ENCODE measurements around the gene CCDC88C. TPM values are rescaled to one million over a fixed set of nuclear protein-coding genes. Genes with fewer than 3 reads are reported as not detected.

The CCDC88C gene
- total RNA-seq, 1 experiment from 2014 or later, result 29.8 TPM

DNA sequence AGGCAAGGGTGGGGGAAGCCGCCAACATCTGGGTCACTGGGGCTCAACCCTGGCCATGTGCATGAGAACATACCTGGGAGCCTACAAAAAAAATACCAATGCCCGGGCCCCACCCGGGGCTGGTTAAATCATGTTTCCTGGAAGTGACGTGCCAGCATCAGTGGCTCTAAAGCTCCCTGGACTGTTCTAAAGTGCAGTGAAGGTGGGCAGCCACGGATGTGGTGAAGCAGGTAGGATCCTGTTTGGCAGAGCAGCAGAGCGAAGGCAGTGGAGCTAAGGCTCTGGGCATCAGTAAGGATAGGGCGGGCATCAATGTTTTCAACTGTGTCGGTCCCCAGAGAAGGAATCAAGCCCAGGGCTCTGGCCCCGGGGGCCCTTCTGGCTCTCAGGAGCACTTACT, 172.6 kb downstream of the CCDC88C start:
- Mint-ChIP-seq H3K9me3 (ENCODE audit: unreplicated experiment) (peaks cover 11% of the 10 kb centered on the region), H3K27me3 (ENCODE audit: insufficient read depth, unreplicated experiment) (peaks cover 5% of the 10 kb centered on the region), H3K4me1 (ENCODE audit: low read depth, unreplicated experiment) (no peaks in the 10 kb centered on the region), H3K36me3 (ENCODE audit: insufficient read depth, unreplicated experiment) (no peaks in the 10 kb centered on the region), H3K27ac (ENCODE audit: unreplicated experiment) (no peak overlapping the region), H3K4me3 (ENCODE audit: unreplicated experiment) (no peak overlapping the region)
- ChIA-PET CTCF (no interaction called here), POLR2A (no interaction called here)
- TF ChIP-seq, protein P1, sequence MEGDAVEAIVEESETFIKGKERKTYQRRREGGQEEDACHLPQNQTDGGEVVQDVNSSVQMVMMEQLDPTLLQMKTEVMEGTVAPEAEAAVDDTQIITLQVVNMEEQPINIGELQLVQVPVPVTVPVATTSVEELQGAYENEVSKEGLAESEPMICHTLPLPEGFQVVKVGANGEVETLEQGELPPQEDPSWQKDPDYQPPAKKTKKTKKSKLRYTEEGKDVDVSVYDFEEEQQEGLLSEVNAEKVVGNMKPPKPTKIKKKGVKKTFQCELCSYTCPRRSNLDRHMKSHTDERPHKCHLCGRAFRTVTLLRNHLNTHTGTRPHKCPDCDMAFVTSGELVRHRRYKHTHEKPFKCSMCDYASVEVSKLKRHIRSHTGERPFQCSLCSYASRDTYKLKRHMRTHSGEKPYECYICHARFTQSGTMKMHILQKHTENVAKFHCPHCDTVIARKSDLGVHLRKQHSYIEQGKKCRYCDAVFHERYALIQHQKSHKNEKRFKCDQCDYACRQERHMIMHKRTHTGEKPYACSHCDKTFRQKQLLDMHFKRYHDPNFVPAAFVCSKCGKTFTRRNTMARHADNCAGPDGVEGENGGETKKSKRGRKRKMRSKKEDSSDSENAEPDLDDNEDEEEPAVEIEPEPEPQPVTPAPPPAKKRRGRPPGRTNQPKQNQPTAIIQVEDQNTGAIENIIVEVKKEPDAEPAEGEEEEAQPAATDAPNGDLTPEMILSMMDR (IDR thresholded peaks at IDR 0.05; ENCODE audit: insufficient read depth in 1 of 2, low read depth in 1 of 2, low read length in 1 of 2, severe bottlenecking in 1 of 2, unreplicated experiment in 1 of 2), result no peak
- Histone ChIP-seq H3K4me3 (ENCODE audit: low read depth, low read length) (no peak overlapping the region), H3K4me1 (no peaks in the 10 kb centered on the region), H3K36me3 (ENCODE audit: control insufficient read depth, insufficient read depth, low read length) (no peaks in the 10 kb centered on the region), H3K27me3 (replicated peaks; ENCODE audit: control insufficient read depth, insufficient read depth, low read length) (no peaks in the 10 kb centered on the region), H3K9me3 (no peaks in the 10 kb centered on the region)
- no TSS peak for BruUV-seq (replicated peaks)
- no peak for DNase-seq
- intact Hi-C loops (cut with micrococcal nuclease; ENCODE audit: unreplicated experiment), result no loop called here

DNA sequence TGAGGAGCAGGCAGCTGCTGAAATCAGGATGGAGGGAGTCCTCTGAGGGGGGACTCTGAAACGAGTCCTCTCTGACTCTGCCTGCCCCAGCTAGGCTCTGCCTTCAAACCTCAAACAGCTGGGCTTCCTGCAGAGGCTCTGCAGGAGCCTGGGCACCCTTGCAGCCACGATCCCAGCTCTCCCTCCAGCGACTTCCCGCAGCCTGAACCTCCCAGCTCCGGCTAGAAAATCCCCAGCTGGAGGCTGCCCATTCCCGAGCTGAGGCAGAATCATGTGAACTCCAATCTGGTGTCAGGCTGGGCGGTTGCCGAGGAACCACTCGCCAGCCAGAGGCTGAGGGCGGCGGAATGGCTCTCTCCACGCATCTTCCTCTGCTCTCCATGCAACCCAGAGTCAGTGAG, 173.1 kb downstream of the CCDC88C start, which contains the start of gene GPR68:
Gene GPR68, minus strand, starts transcription at position 204 of the 401 bp plus-strand sequence. CDS start 9,654 bp downstream, outside the sequence.
- DNase-seq, result no peak
- H3K4me1 ChIP-seq, result no peaks in the 10 kb centered on the region
- no TSS peak for BruUV-seq (replicated peaks)
- H3K27me3 ChIP-seq (replicated peaks; ENCODE audit: control insufficient read depth, insufficient read depth, low read length), result no peaks in the 10 kb centered on the region
- no peak within 1 kb of the TSS for H3K4me3 Mint-ChIP-seq (ENCODE audit: unreplicated experiment)
- CTCF ChIA-PET, result no interaction called here
- peaks cover 5% of the 10 kb centered on the region for H3K27me3 Mint-ChIP-seq (ENCODE audit: insufficient read depth, unreplicated experiment)
- TF ChIP-seq, protein P1 (IDR thresholded peaks at IDR 0.05; ENCODE audit: insufficient read depth in 1 of 2, low read depth in 1 of 2, low read length in 1 of 2, severe bottlenecking in 1 of 2, unreplicated experiment in 1 of 2), result no peak
- POLR2A ChIA-PET, result no interaction called here
- no peaks in the 10 kb centered on the region for H3K36me3 ChIP-seq (ENCODE audit: control insufficient read depth, insufficient read depth, low read length)
- no peak within 1 kb of the TSS for H3K27ac Mint-ChIP-seq (ENCODE audit: unreplicated experiment)
- peaks cover 17% of the 10 kb centered on the region for H3K9me3 Mint-ChIP-seq (ENCODE audit: unreplicated experiment)
- no peaks in the 10 kb centered on the region for H3K4me1 Mint-ChIP-seq (ENCODE audit: low read depth, unreplicated experiment)
- H3K36me3 Mint-ChIP-seq (ENCODE audit: insufficient read depth, unreplicated experiment), result no peaks in the 10 kb centered on the region
- no peak within 1 kb of the TSS for H3K4me3 ChIP-seq (ENCODE audit: low read depth, low read length)
- intact Hi-C loops (cut with micrococcal nuclease; ENCODE audit: unreplicated experiment), result no loop called here
- H3K9me3 ChIP-seq, result no peaks in the 10 kb centered on the region

DNA sequence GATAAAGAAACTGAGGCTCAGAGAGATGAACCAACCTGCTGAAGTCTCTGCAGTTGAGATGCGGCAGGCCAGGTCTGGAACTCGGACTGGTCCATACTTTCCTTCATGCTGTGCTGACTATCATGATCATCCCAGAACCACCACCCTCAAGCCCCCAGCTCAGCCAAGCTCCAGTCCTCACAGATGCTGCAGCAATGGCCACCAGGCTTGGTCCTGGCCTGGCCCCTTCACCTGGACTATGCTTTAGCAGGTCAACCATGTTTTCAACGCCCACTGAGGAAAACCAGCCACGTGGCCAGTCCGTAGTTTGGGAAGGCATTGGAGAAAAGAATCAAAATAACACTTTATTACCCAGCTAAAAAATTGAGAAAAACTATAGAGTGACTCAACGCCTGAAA, 174.5 kb downstream of the CCDC88C start:
- H3K27me3 ChIP-seq (replicated peaks; ENCODE audit: control insufficient read depth, insufficient read depth, low read length), result no peaks in the 10 kb centered on the region
- Mint-ChIP-seq H3K4me1 (ENCODE audit: low read depth, unreplicated experiment) (no peaks in the 10 kb centered on the region), H3K36me3 (ENCODE audit: insufficient read depth, unreplicated experiment) (no peaks in the 10 kb centered on the region), H3K27ac (ENCODE audit: unreplicated experiment) (no peak overlapping the region), H3K9me3 (ENCODE audit: unreplicated experiment) (peaks cover 19% of the 10 kb centered on the region), H3K4me3 (ENCODE audit: unreplicated experiment) (no peak overlapping the region), H3K27me3 (ENCODE audit: insufficient read depth, unreplicated experiment) (peaks cover 7% of the 10 kb centered on the region)
- CTCF ChIA-PET, result no interaction called here
- H3K9me3 ChIP-seq, result no peaks in the 10 kb centered on the region
- H3K4me3 ChIP-seq (ENCODE audit: low read depth, low read length), result no peak overlapping the region
- intact Hi-C loops (cut with micrococcal nuclease; ENCODE audit: unreplicated experiment), result no loop called here
- no peaks in the 10 kb centered on the region for H3K4me1 ChIP-seq
- POLR2A ChIA-PET, result no interaction called here
- BruUV-seq (replicated peaks), result no TSS peak
- no peak for DNase-seq
- H3K36me3 ChIP-seq (ENCODE audit: control insufficient read depth, insufficient read depth, low read length), result no peaks in the 10 kb centered on the region
- TF ChIP-seq, protein P1 (IDR thresholded peaks at IDR 0.05; ENCODE audit: insufficient read depth in 1 of 2, low read depth in 1 of 2, low read length in 1 of 2, severe bottlenecking in 1 of 2, unreplicated experiment in 1 of 2), result no peak
